HepG2 (cell line): ENCODE data around the gene PITPNM2.

Experiments
- ARHGAP35 ChIP-seq: sonication (generic); formaldehyde crosslinking; IDR thresholded peaks from 2 replicates; pipeline ENCODE4 v1.9.0; 2022; ENCODE audit warnings: mild to moderate bottlenecking, inconsistent platforms, moderate library complexity, missing genetic modification reagents, borderline replicate concordance
- ZNF75D ChIP-seq: sonication (generic); formaldehyde crosslinking; IDR thresholded peaks from 2 replicates; pipeline ENCODE4 v1.8.1; 2023; ENCODE audit warnings: missing genetic modification reagents, mild to moderate bottlenecking, borderline replicate concordance

DNA sequence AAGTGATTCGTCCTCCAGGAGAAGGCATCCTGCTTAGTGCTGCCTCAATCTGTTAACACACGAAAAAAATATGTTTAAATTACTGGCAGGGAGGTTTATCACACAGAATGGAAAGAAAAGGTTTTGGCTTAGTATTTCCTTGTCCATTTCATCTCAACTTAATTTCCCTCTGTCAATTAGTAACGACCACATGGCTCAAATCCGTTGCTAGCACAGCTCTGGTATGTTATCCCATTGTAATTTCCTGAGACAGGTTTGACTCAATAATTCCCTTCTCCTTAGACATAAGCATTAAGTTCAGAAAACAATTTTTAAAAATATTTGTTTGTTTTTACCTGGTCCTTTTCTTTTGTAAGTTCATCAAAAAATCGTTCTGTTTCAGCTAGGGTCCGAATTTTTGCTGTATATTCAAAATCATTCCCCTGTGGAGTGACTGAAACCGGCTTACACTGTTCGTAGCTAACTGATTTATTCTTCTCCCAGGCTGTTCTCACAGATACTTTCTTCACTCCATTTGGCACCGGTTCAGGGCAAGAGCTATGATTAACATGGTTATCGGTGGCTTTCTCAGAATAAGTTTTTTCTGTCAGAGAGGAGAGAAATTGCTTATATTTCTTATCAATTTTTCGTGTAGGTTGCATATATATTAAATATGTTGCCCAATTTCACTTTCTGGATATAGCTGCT lies 10.1 kb upstream of the PITPNM2 start:
- TF ChIP-seq ARHGAP35 (CRISPR knock-in tag) (no peak), ZNF75D (no peak)
